SK-N-MC (cell line): Measurements from ENCODE around the gene STARD13.
"Not testable (repeated sequence)": the region's sequence is repeated elsewhere in the genome, so short reads cannot be mapped to it uniquely, and the experiment has no call there.

Source experiments
- DNase-seq: peaks from one replicate; pipeline ENCODE4 v3.0.0-alpha.2; 2011; ENCODE audit warnings: low read depth, low spot score
- H3K27ac ChIP-seq: fragments of 200-600 bp; sonication (generic); 2 replicates; pipeline ENCODE4 v1.5.1; 2016; ENCODE audit warnings: mixed run types
- H3K36me3 ChIP-seq: fragments of 200-600 bp; sonication (generic); 2 replicates; pipeline ENCODE4 v1.6.1; 2017; ENCODE audit warnings: antibody characterized with exemption, low read length, mixed read lengths; ENCODE audit not compliant: insufficient read depth
- H3K4me3 ChIP-seq: fragments of 200-600 bp; sonication (generic); 2 replicates; pipeline ENCODE4 v1.5.1; 2016
- H3K9ac ChIP-seq: fragments of 200-600 bp; sonication (generic); 2 replicates; pipeline ENCODE4 v1.8.0; 2017; ENCODE audit warnings: mixed run types, mixed read lengths; ENCODE audit not compliant: insufficient read length
- H3K9me3 ChIP-seq: fragments of 200-600 bp; sonication (generic); 2 replicates; pipeline ENCODE4 v1.6.1; 2017; ENCODE audit warnings: low read depth, mild to moderate bottlenecking, antibody characterized with exemption, low read length, moderate library complexity, mixed read lengths
- EZH2 ChIP-seq: fragments of 200-600 bp; sonication (generic); IDR thresholded peaks from one replicate; pipeline ENCODE4 v1.6.1; 2017; ENCODE audit warnings: antibody characterized with exemption
- FOXP2 ChIP-seq: optimal IDR thresholded peaks from 2 replicates; pipeline ENCODE3; 2011; ENCODE audit warnings: mild to moderate bottlenecking, moderate library complexity; ENCODE audit not compliant: insufficient read depth; ENCODE audit errors: extremely low read length, control extremely low read depth
- POLR2AphosphoS5 ChIP-seq: IDR thresholded peaks from 2 replicates; pipeline ENCODE4 v1.6.1; 2012; ENCODE audit warnings: mild to moderate bottlenecking, low read depth, low read length, borderline replicate concordance

STARD13 gene

DNA sequence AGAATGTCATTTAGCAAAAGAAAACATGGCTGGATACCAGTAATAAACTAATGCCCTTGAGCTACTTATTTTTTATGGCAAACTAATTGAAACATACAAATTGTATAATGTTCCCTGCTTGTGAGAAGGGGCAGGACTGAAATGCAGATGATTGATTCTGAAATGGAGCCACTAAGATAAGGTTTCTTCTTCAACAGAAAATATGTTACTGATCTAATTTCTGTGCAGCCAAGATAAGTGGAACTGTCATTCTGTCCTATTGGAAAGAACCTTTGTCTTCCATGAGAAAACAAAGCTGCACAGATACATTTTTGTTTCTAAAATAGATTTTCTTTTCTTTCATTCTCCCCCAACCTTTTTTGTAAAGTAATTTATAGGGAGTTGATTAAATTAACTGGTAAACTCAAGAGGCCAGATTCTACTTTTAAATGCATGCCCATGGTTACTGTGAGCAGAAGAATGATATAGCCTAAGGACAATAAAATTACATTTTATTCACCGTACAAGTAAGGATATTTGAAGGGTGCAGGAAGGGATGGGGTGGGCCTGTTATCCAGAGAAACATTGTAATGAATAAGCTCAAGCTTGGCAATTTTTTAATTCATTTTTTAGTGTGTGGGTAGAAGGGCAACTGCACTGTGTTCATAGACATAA is 39.9 kb downstream of the STARD13 start:
- peaks cover 5% of the 10 kb centered on the region; the same call in 1 of the 2 replicates for H3K9me3 ChIP-seq
- peak overlapping the region; percentile 33 for H3K4me3 ChIP-seq
- DNase-seq = no peak
- TF ChIP-seq FOXP2 (no peak), POLR2AphosphoS5 (no peak), EZH2 (no peak)
- H3K27ac ChIP-seq = peak overlapping the region; percentile 52
- no peaks in the 10 kb centered on the region for H3K36me3 ChIP-seq
- H3K9ac ChIP-seq = no peak overlapping the region

DNA sequence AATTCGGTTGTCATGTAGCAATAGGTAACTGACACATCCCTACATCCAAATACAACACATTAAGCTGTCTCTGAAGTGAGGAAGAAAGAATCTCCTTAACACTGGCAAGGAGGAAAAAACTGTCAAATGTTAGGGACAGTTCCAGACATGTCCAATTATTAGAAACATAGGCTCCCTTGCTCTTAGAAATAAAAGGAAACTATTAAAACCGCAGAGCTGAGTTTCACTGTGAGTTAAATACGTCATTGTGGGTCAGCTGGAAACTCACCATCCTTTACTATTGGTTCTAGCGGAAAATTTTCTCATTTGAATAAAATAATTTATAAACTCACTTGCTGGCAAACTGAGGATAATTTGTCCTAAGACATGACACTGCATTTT is 40.7 kb downstream of the STARD13 start:
- DNase-seq = no peak
- Histone ChIP-seq H3K4me3 (peak overlapping the region; percentile 33; the same call in 1 of the 2 replicates), H3K9me3 (peaks cover 9% of the 10 kb centered on the region; the same call in 1 of the 2 replicates), H3K27ac (peak overlapping the region; percentile 52), H3K9ac (no peak overlapping the region), H3K36me3 (0 out of 2 replicates have a peak, but pooled peaks cover 4% of the 10 kb centered on the region)
- TF ChIP-seq EZH2 = no peak
- no peak for TF ChIP-seq POLR2AphosphoS5
- TF ChIP-seq FOXP2 = no peak

GRCh38 chr13:33244210-33244906 is 41.2 kb downstream of the STARD13 start:
- H3K36me3 ChIP-seq = 0 out of 2 replicates have a peak, but pooled peaks cover 4% of the 10 kb centered on the region

GRCh38 chr13:33242984-33243617 is 42.5 kb downstream of the STARD13 start:
- DNase-seq = no peak
- no peak overlapping the region for H3K27ac ChIP-seq
- no peak overlapping the region for H3K9ac ChIP-seq
- peaks cover 9% of the 10 kb centered on the region; the same call in 1 of the 2 replicates for H3K9me3 ChIP-seq
- H3K36me3 ChIP-seq = 0 out of 2 replicates have a peak, but pooled peaks cover 4% of the 10 kb centered on the region
- TF ChIP-seq POLR2AphosphoS5 = no peak
- no peak for TF ChIP-seq EZH2
- TF ChIP-seq FOXP2 = no peak
- no peak overlapping the region for H3K4me3 ChIP-seq

More at GRCh38 chr13:33244210-33244906, 41.2 kb downstream of the STARD13 start:
- H3K4me3 ChIP-seq = no peak overlapping the region
- TF ChIP-seq POLR2AphosphoS5 = no peak
- no peak for TF ChIP-seq EZH2
- no peak for TF ChIP-seq FOXP2
- no peak for DNase-seq
- H3K9ac ChIP-seq = no peak overlapping the region
- peaks cover 9% of the 10 kb centered on the region; the same call in 1 of the 2 replicates for H3K9me3 ChIP-seq
- H3K27ac ChIP-seq = 0 out of 2 replicates have a peak overlapping the region, but pooled peaks have one; percentile 52

DNA sequence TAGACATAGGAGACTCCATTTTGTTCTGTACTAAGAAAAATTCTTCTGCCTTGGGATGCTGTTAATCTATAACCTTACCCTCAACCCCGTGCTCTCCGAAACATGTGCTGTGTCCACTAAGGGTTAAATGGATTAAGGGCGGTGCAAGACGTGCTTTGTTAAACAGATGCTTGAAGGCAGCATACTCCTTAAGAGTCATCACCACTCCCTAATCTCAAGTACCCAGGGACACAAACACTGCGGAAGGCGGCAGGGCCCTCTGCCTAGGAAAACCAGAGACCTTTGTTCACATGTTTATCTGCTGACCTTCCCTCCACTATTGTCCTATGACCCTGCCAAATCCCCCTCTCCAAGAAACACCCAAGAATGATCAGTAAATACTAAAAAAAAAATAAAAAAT is 43.2 kb downstream of the STARD13 start:
- H3K9me3 ChIP-seq, H3K4me3 ChIP-seq, H3K27ac ChIP-seq, H3K9ac ChIP-seq, H3K36me3 ChIP-seq, DNase-seq: not testable (repeated sequence)

GRCh38 chr13:33236021-33236420 is 49.5 kb downstream of the STARD13 start:
- DNase-seq = no peak
- Histone ChIP-seq H3K9me3 (peaks cover 7% of the 10 kb centered on the region; the same call in 1 of the 2 replicates), H3K27ac (no peak overlapping the region), H3K4me3 (no peak overlapping the region), H3K36me3 (0 out of 2 replicates have a peak, but pooled peaks cover 4% of the 10 kb centered on the region), H3K9ac (no peak overlapping the region)
- TF ChIP-seq POLR2AphosphoS5 (no peak), EZH2 (no peak), FOXP2 (no peak)

GRCh38 chr13:33235564-33235963 is 50.0 kb downstream of the STARD13 start:
- Histone ChIP-seq H3K9ac (no peak overlapping the region), H3K4me3 (no peak overlapping the region), H3K9me3 (peaks cover 4% of the 10 kb centered on the region; the same call in 1 of the 2 replicates), H3K36me3 (0 out of 2 replicates have a peak, but pooled peaks cover 4% of the 10 kb centered on the region), H3K27ac (no peak overlapping the region)
- DNase-seq = no peak
- TF ChIP-seq EZH2 (no peak), FOXP2 (no peak), POLR2AphosphoS5 (no peak)

DNA sequence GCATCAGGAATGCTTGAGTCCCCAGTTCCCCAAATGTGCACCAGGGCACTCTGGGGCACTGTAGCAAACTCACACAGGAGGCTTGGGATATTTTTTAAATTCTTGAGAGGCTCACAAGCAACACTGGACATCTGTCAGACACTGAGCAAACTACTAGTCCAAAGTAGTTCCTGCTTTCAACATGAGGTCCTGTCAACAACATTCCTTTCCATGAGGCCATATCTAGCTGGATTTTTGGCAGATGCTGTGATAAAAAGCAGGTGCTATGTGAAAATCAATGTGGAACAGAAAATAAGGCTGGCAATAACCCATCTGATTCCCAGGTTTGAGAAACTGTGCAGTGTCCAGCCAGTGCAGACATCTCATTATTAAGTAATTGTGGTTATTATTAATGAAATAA is 50.5 kb downstream of the STARD13 start:
- Histone ChIP-seq H3K36me3 (0 out of 2 replicates have a peak, but pooled peaks cover 2% of the 10 kb centered on the region), H3K27ac (no peak overlapping the region), H3K9ac (no peak overlapping the region), H3K4me3 (no peak overlapping the region), H3K9me3 (peaks cover 1% of the 10 kb centered on the region; the same call in 1 of the 2 replicates)
- DNase-seq = no peak
- no peak for TF ChIP-seq FOXP2
- no peak for TF ChIP-seq EZH2
- TF ChIP-seq POLR2AphosphoS5 = no peak
